Limb (tissue), 2 donors: ENCODE data around the gene CERS6.

Source experiments
- DNase-seq, 2 donors: peaks; one replicate each; pipeline ENCODE4 v3.0.0-alpha.2; 2016; ENCODE audit errors: extremely low spot score in 2 of 2

The CERS6 gene

DNA sequence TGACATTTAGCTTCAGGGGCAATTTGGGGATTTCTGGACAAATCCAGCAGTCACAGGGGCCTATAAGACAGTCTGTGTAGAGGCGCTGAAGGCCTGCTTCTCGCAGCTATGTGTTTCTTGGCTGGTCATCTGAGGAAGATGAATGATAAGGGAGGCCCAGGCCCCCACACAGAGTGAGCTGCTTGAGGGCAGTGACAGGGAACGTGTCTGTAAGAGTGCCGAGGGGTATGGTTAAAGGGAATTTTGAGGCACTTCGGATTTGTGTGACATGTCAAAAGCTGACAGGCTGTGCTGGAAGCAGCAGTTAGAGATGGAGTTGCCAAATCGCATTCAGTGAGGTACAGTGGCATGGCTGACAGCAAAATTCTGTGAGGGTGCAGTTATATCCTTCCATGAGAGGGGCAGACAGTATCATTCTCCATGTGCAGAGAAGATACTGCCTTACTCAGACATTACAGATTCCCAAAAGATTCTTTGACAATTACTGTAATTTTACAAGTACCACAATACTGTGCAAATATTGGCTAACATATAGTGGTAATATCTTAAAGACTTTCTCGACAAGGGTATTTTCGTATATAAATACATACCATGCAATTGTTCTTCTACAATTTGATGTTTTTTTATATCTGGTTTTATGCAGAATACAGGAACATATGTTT lies 74.0 kb downstream of the CERS6 start:
- DNase-seq = no peak

GRCh38 chr2:168530982-168531622 lies 75.0 kb downstream of the CERS6 start:
- peak in 1 of 2 donors; percentile 55 for DNase-seq

DNA sequence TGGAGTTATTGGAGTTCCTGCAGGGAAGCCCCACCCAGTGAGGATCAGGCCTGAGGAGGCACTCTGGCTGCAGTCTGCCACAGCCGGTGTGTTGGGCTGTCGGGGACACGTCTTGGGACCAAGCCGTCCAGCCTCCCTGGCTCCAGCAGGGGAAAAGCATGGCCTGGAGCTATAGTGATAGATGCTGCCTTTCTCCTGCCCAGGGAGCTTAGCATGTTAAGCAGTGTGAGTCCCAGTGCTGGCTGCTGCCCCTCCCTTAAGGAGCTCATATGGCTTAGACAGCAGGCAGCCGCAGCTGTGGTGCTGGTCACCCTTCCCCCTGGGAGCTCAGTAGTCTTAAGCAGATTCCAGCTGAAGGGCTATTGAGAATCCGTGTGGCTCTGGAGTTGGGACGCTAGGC lies 78.9 kb downstream of the CERS6 start:
- DNase-seq = no peak

GRCh38 chr2:168536925-168537466 lies 80.9 kb downstream of the CERS6 start:
- no peak for DNase-seq

DNA sequence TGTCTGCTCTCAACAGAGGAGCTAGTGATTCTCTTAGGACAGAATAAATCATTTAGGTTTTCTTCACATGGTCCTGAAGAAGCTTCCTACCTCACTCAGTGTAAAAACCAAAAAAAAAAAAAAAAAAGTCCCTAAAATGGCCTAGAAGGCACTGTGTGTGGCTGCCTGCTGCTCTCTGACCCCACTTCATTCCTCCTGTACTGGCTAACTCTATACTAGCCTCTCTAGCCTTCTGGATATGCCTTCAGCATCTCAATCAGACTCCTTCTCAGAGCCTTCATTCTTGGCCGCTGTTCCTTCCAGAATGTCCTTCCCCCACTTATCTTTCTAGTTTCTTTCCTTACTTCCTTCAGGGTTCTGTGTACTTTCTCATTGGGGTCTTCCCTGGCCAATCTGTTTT lies 82.1 kb downstream of the CERS6 start:
- DNase-seq = no peak

- DNase-seq = no peak
These were observed 82.5 kb downstream of the CERS6 start for GRCh38 chr2:168538534-168538933.

DNA sequence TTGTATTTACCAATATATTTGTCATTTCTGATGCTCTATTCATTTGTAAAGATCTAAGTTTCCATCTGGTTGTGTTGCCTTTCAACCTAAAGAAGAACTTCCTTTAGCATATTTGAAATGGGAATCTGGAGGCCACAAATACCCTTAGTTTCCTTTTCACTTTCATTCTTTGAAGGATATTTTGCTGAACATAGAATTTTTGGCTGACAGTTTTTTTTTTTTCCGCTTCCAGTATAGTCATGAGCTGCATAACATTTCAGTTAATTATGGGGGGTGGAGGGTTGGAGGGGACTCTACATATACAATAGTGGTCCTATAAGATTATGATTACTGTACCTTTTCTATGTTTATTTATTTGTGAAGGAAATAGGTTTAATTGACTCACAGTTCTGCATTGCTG lies 83.9 kb downstream of the CERS6 start:
- DNase-seq = no peak

DNA sequence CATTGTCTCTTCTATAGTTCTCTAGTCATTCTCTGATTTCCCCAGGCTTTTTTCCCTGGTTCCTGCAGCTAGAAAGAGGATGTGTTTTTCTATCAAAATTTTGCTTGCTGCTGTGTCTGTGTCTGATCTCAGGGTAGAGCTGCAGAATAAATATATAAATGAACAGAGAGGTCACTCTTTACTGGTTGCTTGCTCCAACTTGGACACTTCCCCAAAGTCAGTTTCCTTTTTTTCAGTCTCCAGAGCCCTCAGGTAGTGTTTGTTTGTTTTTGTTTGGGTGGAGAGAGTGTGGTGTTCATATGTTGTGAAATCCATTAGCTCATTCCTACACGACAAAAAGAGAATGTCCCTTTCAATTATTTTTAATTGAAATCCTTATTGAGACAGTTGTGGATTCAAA lies 85.8 kb downstream of the CERS6 start:
- no peak for DNase-seq

- no peak for DNase-seq
These were observed 87.0 kb downstream of the CERS6 start for GRCh38 chr2:168543037-168543436.

DNA sequence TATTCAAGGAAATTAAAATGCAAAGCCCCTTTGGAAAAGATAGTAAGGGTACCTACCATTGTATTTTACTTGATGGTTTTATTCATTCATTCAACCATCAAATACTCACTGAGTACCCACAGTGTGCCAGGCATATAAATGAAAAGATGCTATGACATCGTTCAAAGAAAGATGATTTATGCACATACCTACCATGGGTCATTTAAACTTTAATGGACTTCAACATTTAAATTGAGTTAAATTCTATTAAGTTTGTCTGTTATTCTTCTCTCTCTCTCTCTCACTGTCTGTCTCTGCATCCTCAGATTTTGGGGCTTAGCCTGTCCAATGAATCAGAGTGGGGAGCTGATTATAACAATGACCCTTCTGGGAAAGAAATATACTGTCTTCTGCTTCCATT lies 87.9 kb downstream of the CERS6 start:
- no peak for DNase-seq

DNA sequence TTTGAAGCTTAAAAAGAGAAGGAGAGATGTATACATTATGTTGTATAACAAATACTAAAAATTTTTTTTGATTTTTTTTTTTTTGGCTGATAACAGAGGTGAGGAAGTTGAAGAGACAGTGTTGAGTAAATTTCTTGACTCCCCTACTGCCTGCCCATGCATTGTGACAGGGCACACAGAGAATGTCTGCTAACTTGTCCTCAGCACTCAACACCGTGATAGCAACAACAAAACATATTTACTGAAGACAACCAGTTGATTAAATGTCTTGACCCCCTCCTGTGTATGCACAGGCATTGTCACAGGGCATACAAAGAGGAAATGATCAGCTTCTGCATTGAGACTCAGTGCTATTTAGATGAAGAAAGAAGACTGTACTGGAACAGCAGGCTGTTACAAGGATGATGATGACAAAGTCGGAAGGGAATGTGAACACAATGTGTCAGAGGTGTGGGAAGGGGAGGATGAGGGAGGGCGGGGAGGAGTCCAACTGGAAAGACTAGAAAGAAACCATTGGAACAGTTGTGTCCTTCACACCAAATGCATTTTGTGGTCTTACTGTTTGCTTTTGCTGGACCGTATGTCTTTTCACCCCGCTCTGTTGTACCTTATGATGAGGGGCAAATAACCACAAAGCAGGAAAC lies 89.5 kb downstream of the CERS6 start:
- DNase-seq = no peak

DNA sequence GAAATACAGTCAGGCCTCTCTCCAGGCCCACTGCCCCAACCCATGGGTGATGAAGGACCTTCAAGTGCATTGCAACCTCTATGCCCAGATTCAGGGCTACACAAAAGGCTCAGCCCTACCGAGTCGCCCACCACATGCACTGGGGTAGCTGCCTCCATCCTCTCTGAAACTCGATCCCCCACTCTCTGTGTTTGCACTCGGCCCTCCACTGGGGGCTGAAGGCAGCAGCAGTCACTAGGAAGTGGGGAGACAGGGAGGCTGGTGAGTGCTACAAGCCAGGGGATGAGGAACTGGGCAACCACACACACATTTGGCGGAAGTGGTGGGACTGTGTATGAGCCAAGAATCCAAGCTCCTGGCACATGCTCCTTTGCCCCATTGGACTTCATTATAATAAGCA lies 94.6 kb downstream of the CERS6 start:
- DNase-seq = no peak

DNA sequence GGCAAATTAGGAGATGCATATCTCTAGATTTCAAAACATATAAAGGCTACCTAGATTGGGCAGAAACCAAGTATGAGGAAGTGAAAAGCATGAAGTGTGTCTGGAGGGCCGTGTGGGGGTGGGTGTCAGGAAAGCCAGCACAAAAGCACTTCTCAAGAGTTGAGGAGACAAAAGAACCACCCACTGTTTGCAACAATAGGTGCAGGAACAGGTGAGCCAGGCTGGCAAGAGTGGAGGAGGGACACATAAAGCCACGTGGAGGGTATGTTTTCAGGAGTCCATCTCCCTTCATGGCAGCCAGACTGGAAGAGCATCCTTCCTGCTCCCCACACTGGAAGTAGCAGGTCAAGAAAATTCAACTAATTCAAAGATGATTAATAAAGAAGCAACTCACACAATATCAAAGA lies 96.4 kb downstream of the CERS6 start:
- DNase-seq = no peak

GRCh38 chr2:168555283-168555682 lies 99.2 kb downstream of the CERS6 start:
- no peak for DNase-seq

DNA sequence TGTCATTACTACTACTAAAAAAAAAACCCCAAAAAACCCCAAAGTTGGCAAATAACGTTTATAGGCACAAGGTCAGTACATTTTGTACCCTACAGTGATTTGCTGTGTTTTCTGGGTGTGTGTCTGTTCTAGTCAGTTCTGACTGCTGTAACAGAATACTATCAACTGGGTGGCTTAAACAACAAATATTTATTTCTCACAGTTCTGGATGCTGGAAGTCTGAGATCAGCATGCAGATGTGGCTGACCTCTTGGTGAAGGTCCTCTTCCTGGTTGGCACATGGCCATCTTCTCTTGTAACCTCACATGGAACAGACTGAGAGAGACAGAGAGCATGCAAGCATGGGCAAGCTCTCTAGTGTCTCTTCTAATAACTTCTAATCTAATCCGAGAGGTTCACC lies 103.1 kb downstream of the CERS6 start:
- DNase-seq = no peak

DNA sequence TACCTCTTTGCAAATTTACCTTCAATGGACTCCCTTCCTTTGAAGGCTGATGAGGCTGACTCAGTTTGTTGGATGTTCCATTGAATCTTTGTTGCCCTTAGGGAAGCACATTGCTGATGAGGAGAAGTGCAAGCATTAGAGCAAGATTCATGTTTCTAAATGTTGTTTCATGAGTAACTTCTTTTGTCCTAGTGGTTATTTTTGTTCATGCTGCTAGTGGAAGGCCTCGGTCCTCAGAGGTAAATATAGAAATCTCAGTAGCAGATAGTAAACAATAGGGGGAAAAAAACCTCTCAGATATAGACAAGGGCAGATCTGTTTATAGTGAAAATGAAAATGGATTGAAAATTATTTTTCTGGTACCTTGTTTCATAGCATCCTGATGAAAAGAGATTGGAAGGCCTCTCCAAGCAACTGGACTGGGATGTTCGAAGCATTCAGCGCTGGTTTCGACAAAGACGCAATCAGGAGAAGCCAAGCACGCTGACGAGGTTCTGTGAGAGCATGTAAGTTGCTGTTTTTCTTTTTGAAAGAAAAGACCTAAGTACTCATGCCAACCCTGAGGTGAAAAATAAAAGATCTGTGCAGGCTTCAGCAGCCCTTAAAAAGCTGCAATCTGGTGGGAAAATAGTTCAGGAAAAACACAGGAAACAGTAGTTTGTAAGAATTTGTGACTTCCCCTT lies 104.9 kb downstream of the CERS6 start:
- DNase-seq = no peak

DNA sequence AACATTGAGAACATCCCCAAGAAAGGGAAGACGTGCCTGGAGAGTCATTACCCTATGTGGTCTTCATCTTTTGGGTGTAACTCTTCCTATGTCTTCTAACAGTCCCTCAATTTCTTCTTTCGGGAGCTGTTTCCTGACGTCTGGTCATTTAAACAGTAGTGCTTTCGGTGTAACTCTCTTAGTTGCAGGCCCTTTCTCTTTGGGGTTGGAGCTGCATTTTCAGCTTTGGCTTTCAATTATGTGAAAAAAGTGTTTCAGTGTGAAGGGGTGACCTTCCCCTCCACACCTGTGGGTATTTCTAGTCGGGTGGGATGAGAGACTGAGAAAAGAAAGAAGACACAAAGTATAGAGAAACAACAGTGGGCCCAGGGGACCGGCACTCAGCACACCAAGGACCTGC lies 105.9 kb downstream of the CERS6 start:
- DNase-seq = no peak

- DNase-seq = no peak
These were observed 106.9 kb downstream of the CERS6 start for GRCh38 chr2:168562971-168563370.

DNA sequence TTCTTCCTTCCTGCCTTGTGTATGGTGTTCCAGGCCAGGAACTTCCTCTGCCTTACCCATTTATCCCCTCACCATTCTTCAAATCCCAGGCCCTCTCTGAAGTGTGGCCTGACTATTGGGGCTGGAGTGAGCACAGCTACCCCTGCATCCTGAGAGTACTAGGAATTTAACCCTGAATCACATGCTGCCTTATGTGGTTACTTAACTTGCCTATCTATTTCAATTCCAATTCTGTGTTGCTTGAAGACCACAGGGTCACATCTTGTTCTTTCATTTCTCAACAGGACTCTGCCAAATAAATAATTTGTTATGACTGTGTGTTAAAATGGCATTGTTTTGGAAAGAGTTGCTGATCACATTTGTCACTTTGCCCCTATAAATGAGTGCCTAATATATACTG lies 108.6 kb downstream of the CERS6 start:
- no peak for DNase-seq

DNA sequence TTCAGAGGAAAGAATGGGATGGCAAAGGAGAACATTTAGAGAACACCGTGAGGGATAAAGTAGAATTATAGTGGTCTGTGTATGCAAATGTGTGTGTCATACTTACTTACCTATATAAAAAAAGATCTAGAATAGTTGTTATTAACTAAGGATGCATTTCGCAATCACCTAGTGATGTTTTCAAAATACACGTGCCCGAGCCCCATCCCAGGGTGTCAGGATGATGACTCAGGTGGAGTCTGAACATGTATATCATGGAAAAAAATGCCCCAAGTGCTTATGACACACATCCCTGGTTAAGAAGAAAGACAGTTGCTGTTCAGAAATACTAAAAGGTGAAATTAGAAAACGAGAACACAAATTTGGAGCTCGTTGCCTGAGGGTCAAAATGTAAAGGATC lies 109.0 kb downstream of the CERS6 start:
- no peak for DNase-seq

- DNase-seq = no peak
These were observed 109.4 kb downstream of the CERS6 start for GRCh38 chr2:168565512-168565911.

- no peak for DNase-seq
These were observed 111.0 kb downstream of the CERS6 start for GRCh38 chr2:168566974-168567665.
